HG03175 (cell line): ENCODE measurements around the gene IQCK.
A peak's percentile ranks its signal among the peaks of the same experiment; 100 is the strongest.

Experiments used
- ATAC-seq: cut with Tn5 transposase; IDR thresholded peaks from one replicate; pipeline ENCODE4 v1.9.1; 2021; ENCODE audit warnings: mild to moderate bottlenecking, moderate library complexity; ENCODE audit not compliant: unreplicated experiment

Gene IQCK

GRCh38 chr16:19881783-19882182, 163.7 kb downstream of the IQCK start:
- ATAC-seq: no peak

- no peak for ATAC-seq
These were observed 164.1 kb downstream of the IQCK start for GRCh38 chr16:19882186-19882585.

GRCh38 chr16:19882646-19883045, 164.6 kb downstream of the IQCK start:
- ATAC-seq: no peak

- no peak for ATAC-seq
These were observed 165.4 kb downstream of the IQCK start for GRCh38 chr16:19883296-19883965.

- no peak for ATAC-seq
These were observed 166.0 kb downstream of the IQCK start for GRCh38 chr16:19883966-19884485.

- ATAC-seq: no peak
These were observed 166.8 kb downstream of the IQCK start, which contains the start of gene GPRC5B for GRCh38 chr16:19884611-19885450. GPRC5B (minus strand) TSS chr16:19884848; CDS start chr16:19872845, 12,003 bp downstream.

- ATAC-seq: no peak
These were observed 167.5 kb downstream of the IQCK start for GRCh38 chr16:19885451-19886072.

- ATAC-seq: peak; percentile 74
These were observed 168.2 kb downstream of the IQCK start for GRCh38 chr16:19886073-19886941.

DNA sequence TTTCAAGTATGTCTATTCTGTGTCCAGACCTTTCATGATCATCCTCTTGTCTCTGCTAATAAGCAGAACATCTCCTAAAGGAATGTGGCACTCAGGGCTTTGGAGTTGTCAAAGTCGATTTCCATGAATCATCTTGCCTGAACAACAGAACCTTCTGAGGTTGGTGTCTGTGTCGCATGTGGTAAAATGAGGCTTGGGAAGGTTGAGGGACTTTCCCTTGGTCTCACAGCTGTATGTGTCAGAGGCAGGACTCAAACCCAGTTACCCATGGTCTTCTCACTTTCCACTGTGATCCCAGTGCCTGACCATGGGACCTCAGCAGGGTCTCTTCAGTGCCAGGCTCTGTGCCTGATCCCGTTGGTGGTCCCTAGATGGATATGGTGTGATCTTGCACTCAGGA, 170.8 kb downstream of the IQCK start:
- no peak for ATAC-seq

DNA sequence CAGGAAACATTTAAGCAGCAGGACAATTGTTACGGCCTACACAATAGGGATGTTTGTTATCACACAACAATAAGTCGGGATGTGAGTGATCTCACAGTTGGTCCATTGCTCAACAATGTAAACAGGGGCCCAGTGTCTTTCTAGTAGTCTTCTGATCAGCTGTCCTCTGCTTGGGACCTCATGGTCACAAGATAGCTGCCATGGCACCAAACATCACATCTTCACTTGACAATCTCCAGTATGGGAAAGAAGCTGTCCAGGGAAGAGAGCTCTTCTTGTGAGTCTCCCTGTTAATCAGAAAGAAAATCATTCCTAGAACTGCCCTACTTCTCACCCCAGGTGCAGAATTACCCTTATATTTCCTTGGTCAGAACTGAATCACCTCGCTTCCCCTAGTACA, 172.8 kb downstream of the IQCK start:
- ATAC-seq: no peak

DNA sequence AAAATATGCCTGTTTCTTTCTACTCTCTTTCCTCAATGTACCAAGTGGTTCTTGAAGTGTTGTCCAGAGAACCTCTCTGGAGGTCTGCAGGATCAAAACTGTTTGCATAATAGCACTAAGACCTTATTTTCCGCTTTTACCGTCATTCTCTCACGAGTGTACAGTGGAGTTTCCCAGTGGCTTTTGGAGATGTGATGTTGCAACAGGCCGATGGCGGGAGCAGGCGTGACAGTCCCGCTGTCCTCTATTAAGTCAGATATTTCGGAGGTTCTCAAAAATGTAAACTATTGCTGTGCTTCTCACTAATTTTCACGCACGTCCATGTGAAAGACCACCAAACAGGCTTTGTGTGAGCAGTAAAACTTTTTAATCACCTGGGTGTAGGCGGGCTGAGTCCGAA, 174.8 kb downstream of the IQCK start:
- no peak for ATAC-seq

DNA sequence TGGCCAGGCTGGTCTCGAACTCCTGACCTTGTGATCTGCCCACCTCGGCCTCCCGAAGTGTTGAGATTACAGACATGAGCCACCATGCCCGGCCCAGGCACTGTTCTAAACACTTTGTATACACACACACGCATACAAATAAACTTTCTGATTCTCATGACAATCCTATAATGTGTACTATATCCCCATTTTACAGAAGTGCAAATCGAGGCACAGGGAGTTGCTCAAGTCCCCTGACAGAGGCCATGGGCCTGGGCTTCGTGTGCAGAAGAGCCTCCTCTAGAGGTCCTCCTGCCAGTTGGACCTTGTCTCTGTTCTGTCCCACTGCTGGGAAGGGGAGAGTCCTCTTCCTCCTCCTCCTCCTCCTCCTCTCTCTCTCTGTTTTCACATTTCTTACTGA, 176.5 kb downstream of the IQCK start:
- no peak for ATAC-seq

DNA sequence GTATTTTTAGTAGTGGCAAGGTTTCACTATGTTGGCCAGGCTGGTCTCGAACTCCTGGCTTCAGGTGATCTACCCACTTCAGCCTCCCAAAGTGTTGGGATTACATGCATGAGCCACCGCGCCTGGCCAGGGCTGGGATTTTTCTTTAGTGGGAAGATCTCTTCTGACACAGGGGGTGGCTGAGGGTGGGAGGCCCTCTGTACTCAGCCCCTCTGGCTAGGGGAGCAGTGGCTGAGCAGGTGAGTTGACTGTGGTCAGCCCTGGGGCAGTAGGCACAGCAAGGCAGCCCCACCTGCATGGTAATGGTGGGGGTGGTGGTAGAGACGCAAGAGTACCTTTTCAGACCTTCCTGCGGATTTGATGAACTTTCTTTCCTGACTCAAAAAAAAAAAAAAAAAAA, 178.9 kb downstream of the IQCK start:
- no peak for ATAC-seq

DNA sequence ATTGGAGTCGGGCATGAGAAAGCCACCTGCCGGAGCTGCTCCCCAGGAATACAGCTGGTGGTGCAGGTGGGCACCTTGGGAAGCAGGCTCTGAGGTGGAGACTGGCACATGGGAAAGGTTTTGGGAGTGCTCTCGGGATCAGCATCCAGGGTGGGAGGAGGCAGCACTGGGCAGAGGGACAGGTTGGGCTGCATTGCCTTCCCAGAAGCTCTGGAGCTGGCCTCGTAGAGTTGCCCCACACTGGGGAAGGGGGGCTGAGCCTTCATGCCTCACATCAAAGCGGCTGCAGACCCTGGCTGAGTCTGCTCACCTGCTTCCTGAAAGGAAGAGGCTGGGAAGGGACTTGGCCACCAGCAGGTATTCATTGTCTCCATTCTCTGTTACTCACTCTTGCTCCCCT, 180.1 kb downstream of the IQCK start:
- no peak for ATAC-seq

DNA sequence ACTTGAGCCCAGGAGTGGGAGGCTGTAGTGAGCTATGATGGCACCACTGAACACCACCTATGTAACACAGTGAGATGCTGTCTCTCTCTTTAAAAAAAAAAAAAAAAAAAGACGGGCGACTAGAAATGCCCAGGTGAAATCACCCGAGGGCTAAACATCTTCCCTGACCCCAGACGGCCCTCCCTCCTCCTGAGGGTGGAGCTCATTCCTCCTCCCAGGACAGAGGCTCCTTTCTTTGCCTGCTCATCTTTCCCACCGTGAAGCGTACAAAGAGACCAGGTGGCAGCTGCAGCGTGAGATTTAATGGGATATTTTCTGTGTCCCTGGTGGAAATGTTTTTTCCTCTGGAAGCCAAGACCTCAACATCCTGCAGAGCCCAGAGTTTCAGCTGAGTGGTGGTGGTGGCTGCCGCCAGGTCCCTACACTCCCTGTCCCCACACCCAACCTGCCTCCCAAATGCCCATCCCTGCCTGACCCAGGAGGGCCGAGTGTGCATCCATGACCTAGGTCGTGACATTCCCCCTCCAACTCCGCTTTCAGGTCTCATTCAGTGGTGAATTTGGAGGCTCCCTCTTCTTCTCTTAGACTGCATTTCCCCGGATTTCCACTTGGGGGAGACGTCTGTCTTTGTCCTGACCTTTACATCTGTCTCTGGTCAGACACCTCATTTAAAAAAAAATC, 181.0 kb downstream of the IQCK start:
- ATAC-seq: peak; percentile 50

DNA sequence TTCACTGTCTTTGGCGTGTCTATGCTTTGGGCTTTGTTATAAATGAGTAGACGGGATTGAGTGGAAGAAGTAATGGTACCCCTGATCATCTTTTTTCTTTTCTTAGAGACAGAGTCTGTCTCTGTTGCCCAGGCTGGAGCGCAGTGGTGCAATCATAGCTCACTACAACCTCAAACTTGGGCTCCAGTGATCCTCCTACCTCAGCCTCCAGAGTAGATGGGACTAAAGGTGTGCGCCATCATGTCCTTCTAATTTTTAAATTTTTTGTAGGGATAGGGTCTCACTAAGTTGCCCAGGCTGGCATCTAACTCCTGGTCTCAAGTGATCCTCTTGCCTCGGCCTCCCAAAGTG, 181.5 kb downstream of the IQCK start:
- ATAC-seq: no peak

DNA sequence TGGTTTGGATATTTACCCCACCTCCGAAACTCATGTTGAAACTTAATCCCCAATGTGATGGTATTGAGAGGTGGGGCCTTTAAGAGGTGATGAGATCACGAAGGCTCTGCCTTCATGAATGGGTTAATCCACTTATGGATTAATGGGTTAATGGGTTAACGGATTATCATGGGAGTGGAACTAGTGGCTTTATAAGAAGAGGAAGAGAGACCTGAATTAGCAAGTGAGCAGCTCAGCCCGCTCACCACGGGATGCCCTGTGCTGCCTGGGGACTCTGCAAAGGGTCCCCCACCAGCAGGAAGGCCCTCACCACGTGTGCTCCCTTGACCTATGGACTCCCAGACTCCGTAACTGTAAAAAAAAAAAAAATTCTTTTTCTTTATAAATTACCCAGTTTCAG, 183.1 kb downstream of the IQCK start:
- ATAC-seq: no peak

GRCh38 chr16:19907161-19907992, 189.3 kb downstream of the IQCK start:
- no peak for ATAC-seq
